K562 (cell line): ENCODE results near the gene HOXB3. TPM values are rescaled to one million over a fixed set of nuclear protein-coding genes. Genes with fewer than 3 reads are reported as not detected.

ENCODE experiments used
- ATAC-seq: fragments of 200-7000 bp; cut with Tn5 transposase; 3 replicates; pipeline ENCODE4 v1.9.1; 2020; ENCODE audit warnings: moderate library complexity
- BruUV-seq: library from RNA; stranded (reverse); fragments of 400-500 nt; replicated peaks from 2 replicates; lab custom pipeline; 2021; lab: Mats Ljungman, UMichigan
- CTCF ChIA-PET: fragments of 300-600 bp; formaldehyde crosslinking; extraction: SDS; loops from one replicate; lab custom pipeline; 2021; ENCODE audit warnings: low intra/inter-chr PET ratio; lab: Yijun Ruan, JAX
- POLR2A ChIA-PET: fragments of 300-600, 350-650 bp; sonication (Branson Sonifier 250); formaldehyde crosslinking; extraction: SDS; loops from one replicate; lab custom pipeline; 2021; ENCODE audit warnings: antibody characterized with exemption, inconsistent platforms; lab: Yijun Ruan, JAX
- DNase-seq, 4 experiments: peaks; one replicate each; pipeline versions ENCODE4 v3.0.0 to v3.0.0-alpha.2; 2011 to 2018; ENCODE audit warnings: low spot score in 3 of 4, mixed read lengths in 3 of 4; ENCODE audit errors: extremely low read depth in 1 of 4
- FAIRE-seq: peaks from 2 replicates; lab custom pipeline; 2011; peaks lifted over from hg19 to GRCh38; lab: Jason Lieb, UNC
- H2AFZ ChIP-seq: 2 replicates; pipeline ENCODE4 v1.6.0; 2011; ENCODE audit warnings: low read depth, low read length, control low read depth, inconsistent platforms
- H3K27ac ChIP-seq: fragments of 200-600 bp; 3 replicates; pipeline ENCODE4 v1.8.0; 2011; ENCODE audit warnings: low read depth, mild to moderate bottlenecking, control low read depth, inconsistent platforms, low read length, moderate library complexity, mixed read lengths; ENCODE audit errors: extremely low read depth
- H3K27me3 ChIP-seq, 2 experiments: fragments of 300-600 bp in 1 of 2; 2 replicates in 1 of 2; 3 replicates in 1 of 2; pipeline versions ENCODE4 v1.6.0 to v1.8.0; 2011; ENCODE audit warnings: inconsistent platforms in 2 of 2, low read length in 2 of 2, mild to moderate bottlenecking in 1 of 2, mixed read lengths in 1 of 2, moderate library complexity in 1 of 2; ENCODE audit not compliant: control insufficient read depth in 2 of 2, insufficient read depth in 2 of 2
- H3K36me3 ChIP-seq: fragments of 300-600 bp; 3 replicates; pipeline ENCODE4 v1.8.0; 2011; ENCODE audit warnings: mild to moderate bottlenecking, low read length, inconsistent platforms; ENCODE audit not compliant: control insufficient read depth, insufficient read depth
- H3K4me1 ChIP-seq, 2 experiments: fragments of 200-600 bp in 1 of 2; replicated peaks in 1 of 2; 2 replicates in 1 of 2; 3 replicates in 1 of 2; pipeline versions ENCODE4 v1.5.1 to v1.8.0; 2011; ENCODE audit warnings: inconsistent platforms in 2 of 2, low read length in 2 of 2, mild to moderate bottlenecking in 1 of 2, mixed read lengths in 1 of 2, moderate library complexity in 1 of 2; ENCODE audit not compliant: control insufficient read depth in 2 of 2, insufficient read depth in 2 of 2
- H3K4me2 ChIP-seq: 2 replicates; pipeline ENCODE4 v1.6.1; 2011; ENCODE audit warnings: low read length, control low read depth, inconsistent platforms, mixed read lengths; ENCODE audit not compliant: insufficient read depth
- H3K4me3 ChIP-seq: fragments of 200-600 bp; sonication (generic), shearing (Covaris generic); 2 replicates; pipeline ENCODE4 v1.5.1; 2016; ENCODE audit warnings: control low read depth, inconsistent platforms
- H3K79me2 ChIP-seq: fragments of 200-600 bp; 3 replicates; pipeline ENCODE4 v1.8.0; 2011; ENCODE audit warnings: low read length, inconsistent platforms; ENCODE audit not compliant: control insufficient read depth, insufficient read depth
- H3K9ac ChIP-seq, 2 experiments: 2 replicates each; pipeline versions ENCODE4 v1.6.0 to v1.6.1; 2011; ENCODE audit warnings: low read depth in 2 of 2, low read length in 2 of 2, control low read depth in 1 of 2, inconsistent platforms in 1 of 2, mild to moderate bottlenecking in 1 of 2, mixed read lengths in 1 of 2; ENCODE audit not compliant: insufficient read depth in 1 of 2
- H3K9me1 ChIP-seq: one replicate; pipeline ENCODE4 v1.6.0; 2011; ENCODE audit warnings: inconsistent platforms, mild to moderate bottlenecking, low read length, moderate library complexity; ENCODE audit not compliant: control insufficient read depth, insufficient read depth
- H3K9me3 ChIP-seq: replicated peaks from 2 replicates; pipeline ENCODE4 v1.5.1; 2011; ENCODE audit warnings: low read depth, low read length, inconsistent platforms; ENCODE audit not compliant: control insufficient read depth, insufficient read depth
- H4K20me1 ChIP-seq: replicated peaks from 2 replicates; pipeline ENCODE4 v1.6.1; 2011; ENCODE audit warnings: low read length, inconsistent platforms, mixed read lengths; ENCODE audit not compliant: control insufficient read depth, insufficient read depth
- ARNT ChIP-seq, 2 experiments: fragments of 450-650 bp; IDR thresholded peaks; 2 replicates each; pipeline ENCODE4 v1.6.1; 2016; ENCODE audit warnings: mild to moderate bottlenecking in 1 of 2
- ELF4 ChIP-seq: fragments of 450-650 bp; formaldehyde crosslinking; IDR thresholded peaks from 2 replicates; pipeline ENCODE4 v1.4.0; 2022; ENCODE audit warnings: missing genetic modification characterization
- ETS2 ChIP-seq: IDR thresholded peaks from 2 replicates; pipeline ENCODE4 v1.6.1; 2016; ENCODE audit warnings: borderline replicate concordance, missing genetic modification characterization, mild to moderate bottlenecking, moderate library complexity, missing compliant biosample characterization; ENCODE audit not compliant: poor library complexity, severe bottlenecking
- LCOR ChIP-seq: sonication (generic); formaldehyde crosslinking; IDR thresholded peaks from 2 replicates; pipeline ENCODE4 v1.8.0; 2022; ENCODE audit warnings: mild to moderate bottlenecking, missing genetic modification reagents
- MYC ChIP-seq, 2 experiments: fragments of 250-450 bp in 1 of 2; sonication (Bioruptor Pico) in 1 of 2; IDR thresholded peaks; 2 replicates each; pipeline versions ENCODE4 v1.5.1 to v1.6.1; 2012 to 2021; ENCODE audit warnings: low read depth in 2 of 2, borderline replicate concordance in 1 of 2, improper control_type of control experiment in 1 of 2, low read length in 1 of 2, mild to moderate bottlenecking in 1 of 2, moderate library complexity in 1 of 2
- NR1H2 ChIP-seq: sonication (generic); formaldehyde crosslinking; IDR thresholded peaks from 2 replicates; pipeline ENCODE4 v1.4.0; 2020; ENCODE audit warnings: mild to moderate bottlenecking, missing genetic modification reagents
- THRAP3 ChIP-seq: fragments of 450-650 bp; IDR thresholded peaks from 2 replicates; pipeline ENCODE4 v1.6.1; 2016; ENCODE audit warnings: mild to moderate bottlenecking, inconsistent platforms, borderline replicate concordance
- ZC3H11A ChIP-seq: IDR thresholded peaks from 2 replicates; pipeline ENCODE4 v1.6.1; 2012; ENCODE audit warnings: low read depth, low read length, improper control_type of control experiment
- ZNF75A ChIP-seq: fragments of 450-650 bp; formaldehyde crosslinking; IDR thresholded peaks from 2 replicates; pipeline ENCODE4 v1.4.0; 2020; ENCODE audit warnings: mild to moderate bottlenecking
- WGBS: fragments of 100-300 bp; shearing (Covaris generic); methylation state at CpG from one replicate; pipeline ENCODE4 v1.1.6; 2016; ENCODE audit warnings: low coverage, mixed read lengths; ENCODE audit not compliant: insufficient coverage; ENCODE audit errors: missing lambda C conversion rate; 5-methylcytosine and 5-hydroxymethylcytosine counted together
- in situ Hi-C: fragments of 300-500 bp; cut with MboI; formaldehyde crosslinking; loops from 4 replicates; pipeline ENCODE4 v1.15.0; 2018; ENCODE audit warnings: inconsistent platforms, mixed read lengths
- intact Hi-C: fragments of 100-400 bp; cut with micrococcal nuclease; formaldehyde crosslinking; loops from 2 replicates; pipeline ENCODE4 v1.14.2; 2022
- polyA plus RNA-seq, 8 experiments: library from polyadenylated mRNA; depleted of rRNA in 4 of 8; stranded (reverse) in 5 of 8; unstranded in 3 of 8; fragments of >200 nt; fragmentation: Nextera tagmentation in 2 of 8; fragmentation: Illumina TruSeq in 1 of 8; extraction: Ambion mirVana in 2 of 8; extraction: Trizol in 1 of 8; gene quantifications; 2 replicates each; pipeline versions ENCODE4 v1.2.1 to v1.2.3, GENCODE V29; 2011 to 2014; ENCODE audit warnings: inconsistent platforms in 1 of 8, missing spikeins in 1 of 8
- total RNA-seq, 7 experiments: library from RNA; depleted of rRNA in 6 of 7; stranded (reverse); fragments of >200 nt in 6 of 7; fragmentation: Illumina TruSeq in 2 of 7; extraction: Trizol in 2 of 7; gene quantifications; 2 replicates each; pipeline versions ENCODE4 v1.2.1 to v1.2.3, GENCODE V29; 2011 to 2021; ENCODE audit warnings: low replicate concordance in 1 of 7

HOXB3 gene
- total and polyA plus RNA-seq, 9 of the 15 experiments (the other 6 are each of a cell fraction or from before 2014, with no cell fraction given), result 2.4 to 41.3 (median 20.2) TPM

GRCh38 chr17:48588528-48588927 lies 1.5 kb downstream of the HOXB3 start:
- Histone ChIP-seq H3K4me3 (no peak overlapping the region), H3K27me3 (no peaks in the 10 kb centered on the region), H3K36me3 (no peaks in the 10 kb centered on the region), H3K9me1 (no peaks in the 10 kb centered on the region), H3K27ac (no peak overlapping the region), H2AFZ (no peak overlapping the region), H4K20me1 (no peaks in the 10 kb centered on the region), H3K4me2 (no peak overlapping the region), H3K9ac (no peak overlapping the region), H3K9me3 (no peaks in the 10 kb centered on the region), H3K79me2 (peaks cover 12% of the 10 kb centered on the region; the same call in 2 of the 3 replicates), H3K4me1 (peaks cover 16 to 29% of the 10 kb centered on the region in 2 experiments)
- TF ChIP-seq ARNT (IDR thresholded peaks at IDR 0.05) (no peak), ZNF75A (CRISPR knock-in tag) (no peak), ETS2 (tag) (no peak), LCOR (no peak)
- no TSS peak for BruUV-seq
- POLR2A ChIA-PET, result interaction anchor here (0.8 to 2.0 kb wide), 10 partner anchors 9 to 252 kb away, joined by 3 to 10 read pairs (median 4); partner anchors contain the start of gene HOXB6
- intact Hi-C loops (no loop called here), in situ Hi-C loops (no loop called here)
- no peak for ATAC-seq
- WGBS, result 23% methylated on average over 2 of the region's 2 CpGs
- DNase-seq, result no peak
- no peak for FAIRE-seq
- CTCF ChIA-PET, result interaction anchor here (0.6 kb wide), 1 partner anchor 451 kb away, joined by 4 read pairs; no protein-coding TSS in a partner anchor

DNA sequence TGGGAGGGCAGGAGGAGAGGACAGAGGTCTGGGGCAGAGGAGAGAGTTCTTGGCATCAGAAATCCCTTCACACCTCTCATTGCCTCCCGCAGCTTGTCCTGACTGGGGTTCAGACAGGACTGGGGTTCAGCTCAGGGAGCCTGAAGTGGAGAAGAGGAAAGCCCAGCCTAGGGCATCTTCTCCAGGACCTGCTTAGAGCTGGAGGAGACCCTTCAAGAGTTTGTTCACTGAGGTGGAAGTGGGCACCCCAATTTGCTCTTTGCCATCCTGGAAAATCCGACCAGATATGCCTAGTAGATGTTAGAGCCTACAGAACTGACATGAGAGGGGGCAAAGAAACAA lies 2.0 kb downstream of the HOXB3 start:
- peaks cover 21 to 25% of the 10 kb centered on the region in 2 experiments for H3K4me1 ChIP-seq
- H2AFZ ChIP-seq, result no peak overlapping the region
- no peaks in the 10 kb centered on the region for H3K36me3 ChIP-seq
- H3K9ac ChIP-seq, result no peak overlapping the region
- no peak overlapping the region for H3K4me2 ChIP-seq
- H3K27ac ChIP-seq, result no peak overlapping the region
- in situ Hi-C loops, result no loop called here
- H3K4me3 ChIP-seq, result no peak overlapping the region
- intact Hi-C loops, result no loop called here
- no peaks in the 10 kb centered on the region for H3K27me3 ChIP-seq
- H3K9me1 ChIP-seq, result no peaks in the 10 kb centered on the region
- H4K20me1 ChIP-seq, result no peaks in the 10 kb centered on the region
- peaks cover 16% of the 10 kb centered on the region for H3K79me2 ChIP-seq
- ATAC-seq, result no peak
- ChIA-PET POLR2A (interaction anchor here (0.5 to 2.0 kb wide), 10 partner anchors 8 to 236 kb away, joined by 3 to 6 read pairs (median 3); partner anchors contain the start of gene HOXB6), CTCF (no interaction called here)
- WGBS, result 48% methylated on average over 2 of the region's 2 CpGs
- FAIRE-seq, result no peak
- no peaks in the 10 kb centered on the region for H3K9me3 ChIP-seq
- no peak for DNase-seq
- TF ChIP-seq ELF4 (CRISPR knock-in tag) (no peak), MYC (IDR thresholded peaks at IDR 0.05; ENCODE audit: low read depth, low read length) (no peak), MYC (CRISPR knock-in tag; IDR thresholded peaks at IDR 0.05; ENCODE audit: borderline replicate concordance, low read depth) (0 out of 2 replicates have a peak, but pooled peaks have one; percentile 17), THRAP3 (no peak), ZC3H11A (no peak), NR1H2 (no peak)
- no TSS peak for BruUV-seq
